Muscle of arm (tissue), 12 donors: ENCODE measurements around the gene GRAP. TPM values are rescaled to one million over a fixed set of nuclear protein-coding genes. Genes with fewer than 3 reads are reported as not detected.

ENCODE experiments used
- DNase-seq: peaks from one replicate; pipeline ENCODE4 v3.0.0-alpha.2; 2013
- polyA plus RNA-seq, 12 donors: library from polyadenylated mRNA; unstranded; fragments of 120-200 nt; gene quantifications; one replicate each; pipeline ENCODE4 v1.2.1, GENCODE V29; 2013; ENCODE audit not compliant: insufficient read length in 12 of 12

GRAP gene
- polyA plus RNA-seq, 12 donors = 2.1 to 5.0 (median 2.4) TPM; not detected in 2

GRCh38 chr17:19019041-19019941 is 27.5 kb downstream of the GRAP start:
- no peak for DNase-seq

- DNase-seq = no peak
Measured at GRCh38 chr17:19018600-19018950, 28.2 kb downstream of the GRAP start.

- no peak for DNase-seq
Measured at GRCh38 chr17:19017804-19018599, 28.8 kb downstream of the GRAP start.

- no peak for DNase-seq
Measured at GRCh38 chr17:19017401-19017800, 29.4 kb downstream of the GRAP start.

GRCh38 chr17:19016881-19017280 is 29.9 kb downstream of the GRAP start:
- DNase-seq = no peak

GRCh38 chr17:19016297-19016696 is 30.5 kb downstream of the GRAP start:
- DNase-seq = no peak

GRCh38 chr17:19015428-19015827 is 31.3 kb downstream of the GRAP start:
- DNase-seq = no peak

GRCh38 chr17:19014628-19015215 is 32.0 kb downstream of the GRAP start:
- no peak for DNase-seq

GRCh38 chr17:19013806-19014627 is 32.7 kb downstream of the GRAP start:
- DNase-seq = no peak

- no peak for DNase-seq
Measured at GRCh38 chr17:19013226-19013625, 33.5 kb downstream of the GRAP start.

GRCh38 chr17:19012171-19013080 is 34.3 kb downstream of the GRAP start:
- DNase-seq = no peak

GRCh38 chr17:19011581-19011980 is 35.2 kb downstream of the GRAP start:
- DNase-seq = no peak

GRCh38 chr17:19010729-19011505 is 35.8 kb downstream of the GRAP start:
- DNase-seq = no peak

- DNase-seq = no peak
Measured at GRCh38 chr17:19009970-19010369, 36.8 kb downstream of the GRAP start.

GRCh38 chr17:19006698-19007097 is 40.1 kb downstream of the GRAP start:
- no peak for DNase-seq

- no peak for DNase-seq
Measured at GRCh38 chr17:19005789-19006430, 40.8 kb downstream of the GRAP start.

- no peak for DNase-seq
Measured at GRCh38 chr17:19005137-19005773, 41.5 kb downstream of the GRAP start.

- DNase-seq = no peak
Measured at GRCh38 chr17:19004421-19005136, 42.2 kb downstream of the GRAP start, which contains the start of gene FAM83G. Gene FAM83G, minus strand, starts transcription at chr17:19004764. Its CDS starts 723 bp downstream, at chr17:19004041.
